GM12864 (cell line): ENCODE data around the gene SH3BGRL3.

Experiments used
- DNase-seq: peaks from one replicate; pipeline ENCODE4 v3.0.0-alpha.2; 2011; ENCODE audit warnings: low read depth
- H3K4me3 ChIP-seq: 2 replicates; pipeline ENCODE4 v1.5.1; 2011; ENCODE audit warnings: mild to moderate bottlenecking, low read depth, low read length, control low read depth
- CTCF ChIP-seq: IDR thresholded peaks from 2 replicates; pipeline ENCODE4 v1.5.1; 2011; ENCODE audit warnings: low read depth, mild to moderate bottlenecking, moderate library complexity, low read length, control low read depth, inconsistent platforms; ENCODE audit errors: missing control alignments

SH3BGRL3 gene

GRCh38 chr1:26268290-26269197 is 11.3 kb upstream of the SH3BGRL3 start:
- DNase-seq: no peak
- no peak overlapping the region for H3K4me3 ChIP-seq
- no peak for TF ChIP-seq CTCF

GRCh38 chr1:26269198-26269550 is 10.7 kb upstream of the SH3BGRL3 start:
- H3K4me3 ChIP-seq: no peak overlapping the region
- DNase-seq: no peak
- TF ChIP-seq CTCF: no peak

GRCh38 chr1:26274801-26275425 is 5.0 kb upstream of the SH3BGRL3 start:
- H3K4me3 ChIP-seq: no peak overlapping the region
- no peak for DNase-seq

GRCh38 chr1:26275580-26276431 is 4.1 kb upstream of the SH3BGRL3 start:
- no peak overlapping the region for H3K4me3 ChIP-seq
- TF ChIP-seq CTCF: peak; percentile 88
- DNase-seq: no peak

More at GRCh38 chr1:26274801-26275425, 5.0 kb upstream of the SH3BGRL3 start:
- no peak for TF ChIP-seq CTCF

- DNase-seq: no peak
- TF ChIP-seq CTCF: no peak
- no peak overlapping the region for H3K4me3 ChIP-seq
These were observed 3.5 kb upstream of the SH3BGRL3 start for GRCh38 chr1:26276432-26276838.

- TF ChIP-seq CTCF: no peak
- no peak overlapping the region for H3K4me3 ChIP-seq
- DNase-seq: no peak
These were observed 2.6 kb upstream of the SH3BGRL3 start for GRCh38 chr1:26277261-26277661.
